HL-60 (cell line): ENCODE results near the gene COPZ2.

ENCODE experiments used
- DNase-seq, 2 experiments: peaks; one replicate each; pipeline ENCODE4 v3.0.0-alpha.2; 2010 to 2020; ENCODE audit warnings: low read depth in 1 of 2, low spot score in 1 of 2
- H3K27ac ChIP-seq: fragments of 250-450 bp; sonication (Bioruptor Pico); replicated peaks from 2 replicates; pipeline ENCODE4 v1.5.1; 2020; ENCODE audit warnings: mild to moderate bottlenecking, moderate library complexity
- H3K27me3 ChIP-seq: fragments of 250-450 bp; sonication (Bioruptor Pico); 2 replicates; pipeline ENCODE4 v1.5.1; 2021; ENCODE audit warnings: mild to moderate bottlenecking, moderate library complexity; ENCODE audit not compliant: insufficient read depth, poor library complexity, severe bottlenecking
- H3K4me3 ChIP-seq: replicated peaks from 2 replicates; pipeline ENCODE4 v1.5.1; 2011; ENCODE audit warnings: mild to moderate bottlenecking, control low read depth, low read length; ENCODE audit not compliant: insufficient read depth
- CTCF ChIP-seq: IDR thresholded peaks from one replicate; pipeline ENCODE4 v1.5.1; 2011; ENCODE audit warnings: low read length, control low read depth, inconsistent platforms; ENCODE audit not compliant: insufficient read depth
- GABPA ChIP-seq: IDR thresholded peaks from 2 replicates; pipeline ENCODE4 v1.6.1; 2012; ENCODE audit warnings: low read depth
- POLR2AphosphoS5 ChIP-seq: IDR thresholded peaks from 2 replicates; pipeline ENCODE4 v1.6.1; 2012; ENCODE audit warnings: low read depth
- REST ChIP-seq: IDR thresholded peaks from 2 replicates; pipeline ENCODE4 v1.6.1; 2012; ENCODE audit warnings: low read depth; ENCODE audit not compliant: insufficient replicate concordance
- SPI1 ChIP-seq: IDR thresholded peaks from 2 replicates; pipeline ENCODE4 v1.6.1; 2012; ENCODE audit warnings: low read depth, mild to moderate bottlenecking, borderline replicate concordance

Gene COPZ2

GRCh38 chr17:48057626-48058025, 20.0 kb upstream of the COPZ2 start:
- TF ChIP-seq POLR2AphosphoS5 (no peak), SPI1 (no peak), GABPA (no peak), REST (no peak), CTCF (no peak)
- Histone ChIP-seq H3K4me3 (no peak overlapping the region), H3K27me3 (no peaks in the 10 kb centered on the region), H3K27ac (no peak overlapping the region)
- no peak for DNase-seq

- DNase-seq, result no peak
- Histone ChIP-seq H3K27ac (no peak overlapping the region), H3K4me3 (no peak overlapping the region), H3K27me3 (no peaks in the 10 kb centered on the region)
- TF ChIP-seq SPI1 (no peak), REST (no peak), POLR2AphosphoS5 (no peak), GABPA (no peak), CTCF (no peak)
These were observed 19.3 kb upstream of the COPZ2 start for GRCh38 chr17:48056879-48057278.

- H3K4me3 ChIP-seq, result no peak overlapping the region
- TF ChIP-seq GABPA (no peak), REST (no peak), SPI1 (no peak), CTCF (no peak), POLR2AphosphoS5 (no peak)
These were observed 18.7 kb upstream of the COPZ2 start for GRCh38 chr17:48056246-48056745.

More at GRCh38 chr17:48056246-48056745, 18.7 kb upstream of the COPZ2 start:
- Histone ChIP-seq H3K27me3 (no peaks in the 10 kb centered on the region), H3K27ac (no peak overlapping the region)
- no peak for DNase-seq
